CD1c-positive myeloid dendritic cell (primary cell): Measurements from ENCODE around the gene RNF41.
A peak's percentile ranks its signal among the peaks of the same experiment; 100 is the strongest.
"Not testable (repeated sequence)": the region's sequence is repeated elsewhere in the genome, so short reads cannot be mapped to it uniquely, and the experiment has no call there.

Experiments used
- DNase-seq: peaks from one replicate; pipeline ENCODE4 v3.0.0-alpha.2; 2016; ENCODE audit errors: extremely low spot score

RNF41 gene

DNA sequence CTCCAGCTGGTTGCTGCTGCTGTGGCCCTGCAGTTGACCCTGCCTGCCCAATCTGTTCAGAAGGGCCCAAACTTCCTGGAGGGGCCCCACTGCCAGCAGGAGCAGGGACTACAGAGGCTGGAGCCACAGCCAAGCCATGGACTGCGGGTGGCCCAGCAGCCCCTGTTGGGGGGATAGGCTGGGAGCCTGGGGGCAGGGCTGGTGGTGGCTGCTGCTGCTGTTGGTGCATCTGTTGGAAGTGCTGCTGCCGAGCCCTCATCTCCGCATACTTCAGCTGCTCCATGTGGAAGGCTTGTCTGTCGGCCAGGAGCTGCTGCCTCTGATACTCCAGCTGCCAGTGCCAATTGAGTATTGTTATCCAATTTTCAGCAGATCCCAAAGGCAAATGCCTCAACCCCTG lies 56.4 kb downstream of the RNF41 start:
- DNase-seq = no peak

GRCh38 chr12:56164345-56164729 lies 57.4 kb downstream of the RNF41 start:
- DNase-seq = no peak

- DNase-seq = no peak
Measured at GRCh38 chr12:56163533-56164344, 58.0 kb downstream of the RNF41 start.

- no peak for DNase-seq
Measured at GRCh38 chr12:56162468-56163290, 59.0 kb downstream of the RNF41 start.

DNA sequence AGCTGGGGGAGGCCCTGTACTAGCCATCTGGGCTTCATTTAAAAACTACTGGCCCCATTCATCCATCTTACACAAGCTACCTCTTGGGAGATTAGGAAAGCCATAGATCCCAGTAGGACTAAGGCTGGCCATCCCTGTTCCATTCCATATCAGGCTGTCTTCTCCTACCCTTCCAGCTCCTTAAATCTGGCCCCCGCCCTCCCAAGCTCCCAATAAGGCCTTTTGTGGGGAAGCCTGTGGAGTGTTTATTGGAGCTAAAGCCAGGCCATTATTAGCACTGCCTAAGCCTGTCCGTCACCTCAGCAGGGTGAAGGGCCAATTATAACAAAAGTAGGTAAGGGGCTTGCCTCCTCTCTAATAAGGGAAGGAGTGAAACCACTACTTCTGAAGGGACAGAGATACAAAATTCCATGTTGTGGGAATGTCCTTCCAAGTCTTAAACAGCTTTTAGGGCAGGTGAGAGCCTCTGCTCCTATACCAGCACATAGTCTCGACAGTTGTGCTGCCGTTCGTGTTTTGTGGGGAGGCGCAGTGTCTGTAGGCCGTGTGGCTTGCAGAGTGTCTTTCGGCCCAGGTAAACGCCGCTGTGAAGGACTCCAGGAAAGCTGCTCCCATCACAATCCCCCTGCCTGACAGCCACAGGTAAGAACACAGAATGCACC lies 59.9 kb downstream of the RNF41 start:
- no peak for DNase-seq

GRCh38 chr12:56160894-56161689 lies 60.6 kb downstream of the RNF41 start:
- DNase-seq = no peak

GRCh38 chr12:56160193-56160763 lies 61.4 kb downstream of the RNF41 start:
- peak; percentile 32 for DNase-seq

DNA sequence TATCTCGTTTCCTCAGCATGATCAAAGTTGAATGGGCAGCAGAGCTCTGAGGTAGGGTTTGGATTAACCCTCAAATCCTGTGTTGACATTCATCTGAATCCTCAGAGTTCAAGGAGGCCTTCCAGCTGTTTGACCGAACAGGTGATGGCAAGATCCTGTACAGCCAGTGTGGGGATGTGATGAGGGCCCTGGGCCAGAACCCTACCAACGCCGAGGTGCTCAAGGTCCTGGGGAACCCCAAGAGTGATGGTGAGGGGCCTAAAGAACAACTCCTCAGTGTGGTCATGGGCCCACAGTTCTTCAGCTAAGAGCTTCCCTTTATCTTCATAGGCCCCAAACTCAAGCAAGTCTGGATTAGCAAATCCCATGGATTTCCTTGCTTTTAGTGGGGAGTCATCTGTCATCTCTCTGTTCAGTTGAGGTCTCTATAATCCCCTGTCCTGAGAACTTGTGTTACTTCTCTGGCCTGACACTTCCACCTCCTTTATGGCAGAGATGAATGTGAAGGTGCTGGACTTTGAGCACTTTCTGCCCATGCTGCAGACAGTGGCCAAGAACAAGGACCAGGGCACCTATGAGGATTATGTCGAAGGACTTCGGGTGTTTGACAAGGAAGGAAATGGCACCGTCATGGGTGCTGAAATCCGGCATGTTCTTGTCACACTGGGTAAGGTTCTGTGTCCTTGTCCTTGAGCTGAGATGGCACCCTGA lies 62.1 kb downstream of the RNF41 start:
- DNase-seq = no peak

DNA sequence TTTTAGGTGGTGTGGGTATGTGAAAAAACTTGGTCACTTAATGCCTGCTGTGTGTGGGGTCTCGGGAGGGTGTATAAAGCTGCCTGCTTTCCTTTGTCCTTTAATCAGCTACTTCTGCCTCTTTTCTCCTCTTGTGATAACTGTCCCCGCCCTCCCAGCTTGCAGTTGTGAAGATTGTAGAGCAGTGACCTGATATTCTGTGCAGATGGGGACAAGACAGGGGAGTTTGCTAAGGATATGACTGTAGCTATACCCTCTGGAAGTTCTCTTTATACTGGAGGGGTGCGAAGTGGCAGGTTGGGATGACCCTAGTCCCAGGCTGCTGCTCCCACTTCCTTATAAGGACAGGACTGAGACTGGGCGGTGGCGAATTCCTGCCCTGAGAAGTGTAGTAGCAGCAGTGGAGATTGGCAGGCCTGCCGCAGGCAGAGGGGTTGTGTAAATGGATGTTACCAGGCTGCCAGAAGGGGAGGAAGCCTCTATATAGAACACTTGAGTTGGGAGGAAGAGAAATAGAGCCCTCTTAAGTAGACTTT lies 62.7 kb downstream of the RNF41 start:
- peak; percentile 66 for DNase-seq

DNA sequence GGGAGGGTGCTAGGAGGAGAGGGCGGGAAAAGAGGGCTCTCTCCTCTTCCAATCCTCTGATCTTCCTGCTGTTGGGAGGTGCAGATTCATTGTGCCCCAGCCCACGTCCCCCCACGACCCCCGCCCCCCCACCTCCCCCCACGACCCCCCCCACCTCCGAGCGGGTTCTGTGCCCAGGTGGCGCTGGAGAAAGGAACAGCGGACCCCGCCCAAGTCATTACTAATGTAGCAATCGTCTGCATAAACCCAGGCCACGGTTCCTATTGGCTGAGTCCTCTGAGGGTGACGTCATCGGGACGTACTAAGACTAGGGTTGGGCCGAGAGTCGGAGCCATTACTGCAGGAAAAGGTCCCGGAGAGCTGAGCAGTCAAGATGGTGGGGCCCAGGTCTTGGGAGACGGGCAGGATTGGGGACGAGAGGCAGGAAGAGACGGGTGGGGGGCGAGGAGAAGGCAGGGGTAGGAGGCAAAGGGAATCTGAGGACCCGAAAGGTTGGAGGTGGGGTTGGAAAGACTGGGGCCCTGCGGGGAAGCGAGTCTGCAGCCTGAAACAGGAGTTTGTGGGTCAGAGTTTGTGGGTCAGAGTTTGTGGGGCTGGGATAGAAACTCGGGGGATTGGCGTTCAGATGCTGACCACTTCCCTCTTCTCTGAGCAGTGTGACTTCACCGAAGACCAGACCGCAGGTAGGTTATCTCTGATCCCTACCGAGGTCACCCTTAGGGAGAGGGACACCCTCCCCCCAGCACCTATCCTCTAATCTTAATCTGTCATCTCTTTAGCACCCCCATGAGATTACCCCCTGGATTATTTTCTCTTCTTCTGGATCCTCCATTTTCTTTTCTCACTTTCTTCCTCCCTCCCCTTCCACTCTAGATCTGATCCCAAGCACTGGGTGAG lies 63.4 kb downstream of the RNF41 start, which contains the start of gene MYL6:
Gene MYL6 (plus strand): TSS at position 331 of the 897 bp plus-strand sequence. CDS start 43 bp downstream, at position 374.
- peak; percentile 98 for DNase-seq

GRCh38 chr12:56157201-56158028 lies 64.3 kb downstream of the RNF41 start:
- DNase-seq = peak; percentile 84

DNA sequence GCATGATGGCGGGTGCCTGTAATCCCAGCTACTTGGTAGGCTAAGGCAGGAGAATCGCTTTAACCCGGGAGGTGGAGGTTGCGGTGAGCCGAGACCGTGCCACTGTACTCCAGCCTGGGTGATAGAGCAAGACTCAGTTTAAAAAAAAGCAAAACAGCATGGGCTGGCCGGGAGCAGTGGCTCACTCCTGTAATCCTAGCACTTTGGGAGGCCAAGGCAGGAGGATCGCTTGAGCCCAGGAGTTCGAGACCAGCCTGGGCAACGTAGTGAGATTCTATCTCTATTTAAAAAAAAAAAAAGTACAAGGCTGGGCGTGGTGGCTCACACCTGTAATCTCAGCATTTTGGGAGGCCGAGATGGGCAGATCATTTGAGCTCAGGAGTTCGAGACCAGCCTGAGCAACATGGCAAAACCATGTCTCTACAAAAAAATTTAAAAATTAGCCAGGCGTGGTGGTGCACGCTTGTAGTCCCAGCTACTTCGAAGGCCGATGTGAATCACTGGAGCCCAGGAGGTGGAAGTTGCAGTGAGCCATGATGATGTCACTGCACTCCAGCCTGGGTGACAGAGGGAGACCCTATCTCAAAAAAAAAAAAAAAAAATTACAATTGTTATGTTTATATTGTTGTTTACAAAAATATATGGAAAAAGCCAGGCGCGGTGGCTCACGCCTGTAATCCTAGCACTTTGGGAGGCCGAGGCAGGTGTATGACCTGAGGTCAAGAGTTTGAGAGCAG lies 65.1 kb downstream of the RNF41 start:
- DNase-seq = not testable (repeated sequence)

- no peak for DNase-seq
Measured at GRCh38 chr12:56155256-56155845, 66.4 kb downstream of the RNF41 start.

GRCh38 chr12:56154818-56155217 lies 66.9 kb downstream of the RNF41 start:
- DNase-seq = no peak

- no peak for DNase-seq
Measured at GRCh38 chr12:56154246-56154771, 67.4 kb downstream of the RNF41 start.

- DNase-seq = no peak
Measured at GRCh38 chr12:56153678-56154065, 68.0 kb downstream of the RNF41 start.
